ENCODE data around the gene INHBB.

Gene INHBB

GRCh38 chr2:120358734-120359465, 13.0 kb downstream of the INHBB start:
- no peak for DNase-seq

GRCh38 chr2:120360307-120360855, 14.4 kb downstream of the INHBB start:
- no peak for DNase-seq

- DNase-seq = no peak
Observed at GRCh38 chr2:120362926-120363325, 17.0 kb downstream of the INHBB start.

GRCh38 chr2:120365236-120365793, 19.4 kb downstream of the INHBB start:
- no peak for DNase-seq

GRCh38 chr2:120366698-120367097, 20.8 kb downstream of the INHBB start:
- no peak for DNase-seq

GRCh38 chr2:120367221-120367620, 21.3 kb downstream of the INHBB start:
- DNase-seq = no peak

GRCh38 chr2:120367649-120368048, 21.7 kb downstream of the INHBB start:
- DNase-seq = no peak

- DNase-seq = no peak
Observed at GRCh38 chr2:120368086-120368485, 22.1 kb downstream of the INHBB start.

- no peak for DNase-seq
Observed at GRCh38 chr2:120369250-120369649, 23.3 kb downstream of the INHBB start.

- no peak for DNase-seq
Observed at GRCh38 chr2:120371969-120372625, 26.2 kb downstream of the INHBB start.

GRCh38 chr2:120372816-120373215, 26.9 kb downstream of the INHBB start:
- DNase-seq = no peak

- no peak for DNase-seq
Observed at GRCh38 chr2:120373424-120373823, 27.5 kb downstream of the INHBB start.

- no peak for DNase-seq
Observed at GRCh38 chr2:120374821-120375220, 28.9 kb downstream of the INHBB start.

- no peak for DNase-seq
Observed at GRCh38 chr2:120375251-120376020, 29.5 kb downstream of the INHBB start.

GRCh38 chr2:120376101-120376500, 30.2 kb downstream of the INHBB start:
- DNase-seq = no peak

GRCh38 chr2:120376679-120377640, 31.0 kb downstream of the INHBB start:
- DNase-seq = no peak

- DNase-seq = no peak
Observed at GRCh38 chr2:120378605-120379004, 32.7 kb downstream of the INHBB start.

GRCh38 chr2:120379916-120380893, 34.3 kb downstream of the INHBB start:
- no peak for DNase-seq

GRCh38 chr2:120381192-120381591, 35.3 kb downstream of the INHBB start:
- no peak for DNase-seq

- no peak for DNase-seq
Observed at GRCh38 chr2:120381661-120382060, 35.7 kb downstream of the INHBB start.
